Skeletal muscle cell (primary cell): ENCODE measurements around the gene TTF1.
A peak's percentile ranks its signal among the peaks of the same experiment; 100 is the strongest.

Experiments
- DNase-seq: peaks from one replicate; pipeline ENCODE4 v3.0.0-alpha.2; 2010; ENCODE audit warnings: low read depth
- H3K4me3 ChIP-seq: 2 replicates; pipeline ENCODE4 v1.5.1; 2011; ENCODE audit warnings: low read depth, mild to moderate bottlenecking, control low read depth, low read length, moderate library complexity

Gene TTF1

GRCh38 chr9:132370592-132370991 lies 36.0 kb downstream of the TTF1 start:
- no peak for DNase-seq
- H3K4me3 ChIP-seq, result no peak overlapping the region

GRCh38 chr9:132369421-132369820 lies 37.2 kb downstream of the TTF1 start:
- H3K4me3 ChIP-seq, result no peak overlapping the region
- DNase-seq, result no peak

GRCh38 chr9:132367613-132368313 lies 38.9 kb downstream of the TTF1 start:
- DNase-seq, result peak; percentile 19
- no peak overlapping the region for H3K4me3 ChIP-seq

GRCh38 chr9:132366481-132366880 lies 40.2 kb downstream of the TTF1 start:
- DNase-seq, result no peak
- H3K4me3 ChIP-seq, result no peak overlapping the region

- no peak for DNase-seq
- no peak overlapping the region for H3K4me3 ChIP-seq
Observed at GRCh38 chr9:132365986-132366385, 40.7 kb downstream of the TTF1 start.

- no peak overlapping the region for H3K4me3 ChIP-seq
- no peak for DNase-seq
Observed at GRCh38 chr9:132364068-132364467, 42.6 kb downstream of the TTF1 start.

GRCh38 chr9:132357764-132358163 lies 48.9 kb downstream of the TTF1 start:
- no peak for DNase-seq

GRCh38 chr9:132356324-132356924 lies 50.2 kb downstream of the TTF1 start:
- DNase-seq, result no peak

More at GRCh38 chr9:132357764-132358163, 48.9 kb downstream of the TTF1 start:
- no peak overlapping the region for H3K4me3 ChIP-seq

GRCh38 chr9:132354637-132355355 lies 51.8 kb downstream of the TTF1 start, which contains the start of gene SETX:
TSS of gene SETX (minus strand) at chr9:132354986. CDS start at chr9:132349428, 5,558 bp downstream.
- peak within 1 kb of the TSS; percentile 86 for H3K4me3 ChIP-seq
- DNase-seq, result peak; percentile 90

More at GRCh38 chr9:132356324-132356924, 50.2 kb downstream of the TTF1 start:
- no peak overlapping the region for H3K4me3 ChIP-seq

GRCh38 chr9:132351404-132352045 lies 55.1 kb downstream of the TTF1 start:
- H3K4me3 ChIP-seq, result no peak overlapping the region
- no peak for DNase-seq

GRCh38 chr9:132350861-132351315 lies 55.8 kb downstream of the TTF1 start:
- DNase-seq, result no peak
- no peak overlapping the region for H3K4me3 ChIP-seq

GRCh38 chr9:132348676-132349075 lies 58.0 kb downstream of the TTF1 start:
- no peak for DNase-seq
- no peak overlapping the region for H3K4me3 ChIP-seq

- DNase-seq, result no peak
- H3K4me3 ChIP-seq, result no peak overlapping the region
Observed at GRCh38 chr9:132346177-132346576, 60.5 kb downstream of the TTF1 start.

- no peak for DNase-seq
- H3K4me3 ChIP-seq, result no peak overlapping the region
Observed at GRCh38 chr9:132341177-132341840, 65.3 kb downstream of the TTF1 start.

GRCh38 chr9:132334364-132334763 lies 72.3 kb downstream of the TTF1 start:
- H3K4me3 ChIP-seq, result no peak overlapping the region
- no peak for DNase-seq

- DNase-seq, result no peak
- H3K4me3 ChIP-seq, result no peak overlapping the region
Observed at GRCh38 chr9:132333556-132333955, 73.1 kb downstream of the TTF1 start.

GRCh38 chr9:132328580-132328979 lies 78.1 kb downstream of the TTF1 start:
- DNase-seq, result no peak
- no peak overlapping the region for H3K4me3 ChIP-seq

- no peak for DNase-seq
Observed at GRCh38 chr9:132327537-132327936, 79.1 kb downstream of the TTF1 start.

More at GRCh38 chr9:132327537-132327936, 79.1 kb downstream of the TTF1 start:
- H3K4me3 ChIP-seq, result no peak overlapping the region
